RKO (cell line): ENCODE measurements around the gene HECTD4.
A peak's percentile ranks its signal among the peaks of the same experiment; 100 is the strongest.
"Not testable (repeated sequence)": the region's sequence is repeated elsewhere in the genome, so short reads cannot be mapped to it uniquely, and the experiment has no call there.

Source experiments
- DNase-seq: peaks from one replicate; pipeline ENCODE4 v3.0.0-alpha.2; 2016; ENCODE audit warnings: low spot score

HECTD4 gene

DNA sequence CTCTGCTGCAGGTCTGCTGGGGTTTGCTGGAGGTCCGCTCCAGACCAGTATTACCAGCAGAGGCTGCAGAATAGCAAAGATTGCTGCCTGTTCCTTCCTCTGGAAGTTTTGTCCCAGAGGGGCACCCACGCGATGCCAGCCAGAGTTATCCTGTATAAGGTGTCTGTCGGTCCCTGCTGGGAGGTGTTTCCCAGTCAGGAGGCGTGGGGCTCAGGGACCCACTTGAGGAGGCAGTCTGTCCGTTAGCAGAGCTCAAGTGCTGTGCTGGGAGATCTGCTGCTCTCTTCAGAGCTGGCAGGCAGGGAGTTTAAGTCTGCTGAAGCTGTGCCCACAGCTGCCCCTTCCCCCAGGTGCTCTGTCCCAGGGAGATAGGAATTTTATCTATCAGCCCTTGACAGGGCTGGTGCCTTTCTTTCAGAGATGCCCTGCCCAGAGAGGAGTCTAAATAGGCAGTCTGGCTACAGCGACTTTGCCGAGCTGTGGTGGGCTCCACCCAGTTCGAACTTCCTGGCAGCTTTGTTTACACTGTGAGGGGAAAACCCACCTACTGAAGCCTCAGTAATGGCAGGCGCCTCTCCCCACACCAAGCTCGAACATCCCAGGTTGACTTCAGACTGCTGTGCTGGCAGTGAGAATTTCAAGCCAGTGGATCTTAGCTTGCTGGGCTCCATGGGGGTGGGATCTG is 223.6 kb downstream of the HECTD4 start:
- not testable (repeated sequence) for DNase-seq

DNA sequence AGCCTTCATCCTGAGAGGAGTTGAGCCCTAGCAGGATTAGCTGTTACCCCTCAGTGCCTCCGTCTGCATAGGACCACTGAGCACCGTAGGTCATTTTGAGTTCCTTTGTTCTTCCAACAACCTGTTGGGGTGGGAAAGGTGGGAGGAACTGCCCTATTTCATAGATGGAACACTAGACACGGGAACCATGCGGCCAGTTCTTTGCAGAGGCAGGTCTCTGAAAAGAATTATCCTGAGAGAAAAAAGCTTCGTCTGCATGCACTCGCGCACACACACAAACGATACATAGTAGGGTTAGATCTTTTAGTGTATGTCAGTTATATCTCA is 228.4 kb downstream of the HECTD4 start:
- no peak for DNase-seq

DNA sequence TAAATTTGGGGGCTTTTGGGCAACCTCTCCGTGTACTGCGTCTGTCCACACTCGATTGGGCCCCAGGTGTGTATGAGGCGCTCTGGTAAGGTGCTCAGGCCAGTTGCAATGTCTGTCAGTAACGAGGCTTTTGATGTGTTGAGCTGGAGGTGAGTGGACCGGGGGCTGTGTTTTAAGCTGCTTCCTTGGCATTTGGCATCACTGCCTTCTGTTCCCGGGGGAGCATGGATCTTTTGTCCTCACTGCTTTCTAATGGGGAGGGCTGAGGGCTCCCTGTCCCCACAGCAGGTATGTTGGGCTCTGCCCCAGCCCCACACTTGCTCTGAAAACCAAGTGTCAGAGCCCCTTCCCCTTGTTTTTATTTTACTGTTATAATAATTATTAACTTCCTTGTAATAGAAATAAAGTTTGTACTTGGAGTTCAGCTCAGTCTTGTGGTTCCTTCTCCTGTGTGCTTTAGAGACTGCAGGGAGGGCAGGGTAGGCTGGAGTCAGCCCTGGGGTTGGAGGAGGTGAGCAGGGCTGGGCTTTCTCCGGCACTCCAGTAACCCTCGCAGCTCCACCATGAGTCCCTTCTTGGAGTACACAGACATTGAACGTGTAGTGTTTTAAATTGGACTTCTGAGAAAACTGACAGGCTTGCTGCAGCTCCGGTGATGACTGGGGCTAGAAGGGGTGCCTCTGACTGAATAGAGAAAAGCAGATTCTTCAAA is 228.9 kb downstream of the HECTD4 start:
- no peak for DNase-seq

DNA sequence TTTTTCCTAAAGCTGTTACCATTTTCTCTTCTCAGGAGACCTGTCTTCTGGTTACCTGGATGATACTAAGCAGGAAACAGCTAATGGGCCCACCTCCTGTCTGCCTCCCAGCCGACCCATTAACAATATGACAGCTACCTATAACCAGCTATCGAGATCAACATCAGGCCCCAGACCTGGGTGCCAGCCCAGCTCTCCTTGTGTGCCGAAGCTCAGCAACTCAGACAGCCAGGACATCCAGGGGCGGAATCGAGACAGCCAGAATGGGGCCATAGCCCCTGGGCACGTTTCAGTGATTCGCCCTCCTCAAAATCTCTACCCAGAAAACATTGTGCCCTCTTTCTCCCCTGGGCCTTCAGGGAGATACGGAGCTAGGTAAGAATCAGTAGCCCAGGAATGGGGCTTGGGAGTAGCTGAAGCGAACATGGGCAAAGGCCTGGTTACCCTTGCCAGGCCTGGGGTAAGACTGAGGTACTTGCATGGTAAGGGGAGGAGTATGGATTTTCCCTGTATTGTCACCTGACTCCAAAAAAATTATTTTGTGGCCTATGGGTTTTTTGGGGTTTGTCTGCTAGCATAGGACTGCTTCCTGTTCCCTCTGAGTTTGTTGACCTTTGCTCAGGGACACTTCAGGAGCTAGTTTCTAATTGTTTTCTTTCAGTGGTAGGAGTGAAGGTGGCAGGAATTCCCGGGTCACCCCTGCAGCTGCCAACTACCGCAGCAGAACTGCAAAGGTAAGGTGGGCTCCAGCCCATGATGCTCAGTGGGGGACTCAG is 230.3 kb downstream of the HECTD4 start:
- no peak for DNase-seq

DNA sequence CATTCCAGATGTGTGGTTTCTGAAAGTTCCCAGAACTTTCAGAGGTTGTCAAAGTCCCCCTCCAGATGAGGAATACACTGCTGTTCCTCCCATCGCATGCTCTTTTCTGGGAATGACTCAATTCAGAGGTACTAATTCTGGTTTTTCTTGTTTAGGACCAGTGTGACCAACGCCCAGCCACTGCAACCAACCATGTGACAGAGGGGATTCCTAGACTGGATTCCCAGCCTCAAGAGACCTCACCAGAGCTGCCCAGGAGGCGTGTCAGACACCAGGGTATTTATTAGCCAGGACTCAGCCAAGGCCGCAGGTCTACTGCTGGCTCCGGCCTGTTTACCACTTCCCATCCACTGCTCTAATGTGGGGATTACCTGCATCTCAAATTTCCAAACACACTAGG is 232.6 kb downstream of the HECTD4 start:
- DNase-seq, result no peak

DNA sequence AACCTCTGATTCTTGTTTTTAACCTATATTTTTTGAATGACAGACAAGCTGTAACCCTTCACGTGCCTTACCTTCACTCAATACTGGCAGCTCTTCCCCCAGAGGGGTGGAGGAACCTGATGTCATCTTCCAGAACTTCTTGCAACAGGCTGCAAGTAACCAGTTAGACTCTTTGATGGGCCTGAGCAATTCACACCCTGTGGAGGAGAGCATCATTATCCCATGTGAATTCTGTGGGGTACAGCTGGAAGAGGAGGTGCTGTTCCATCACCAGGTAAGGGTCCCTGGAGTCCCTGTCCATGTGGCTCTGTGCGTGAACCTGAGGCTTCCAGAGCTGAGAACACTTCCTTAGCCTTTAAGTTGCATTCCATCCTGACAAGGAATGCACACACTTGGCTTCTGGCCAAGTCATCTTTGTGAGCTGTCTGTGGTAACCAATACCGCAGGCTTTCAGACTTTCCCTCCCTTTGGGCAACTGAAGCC is 234.2 kb downstream of the HECTD4 start:
- no peak for DNase-seq

DNA sequence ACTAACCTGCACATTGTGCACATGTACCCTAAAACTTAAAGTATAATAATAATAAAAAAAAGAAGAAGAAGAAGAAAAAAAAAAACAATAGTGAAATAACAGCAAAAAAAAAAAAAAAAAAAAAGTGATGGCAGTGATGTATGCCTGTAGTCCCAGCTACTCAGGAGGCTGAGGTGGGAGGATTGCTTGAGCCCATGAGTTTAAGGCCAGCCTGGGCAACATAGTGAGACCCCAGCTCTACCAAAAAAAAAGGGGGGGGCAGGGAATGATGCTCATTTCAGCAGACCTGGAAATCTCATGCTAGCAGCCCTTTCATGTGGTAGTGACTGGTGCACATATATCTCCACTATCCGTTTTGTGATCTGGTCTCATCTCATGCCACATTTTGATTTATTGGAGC is 236.1 kb downstream of the HECTD4 start:
- no peak for DNase-seq

DNA sequence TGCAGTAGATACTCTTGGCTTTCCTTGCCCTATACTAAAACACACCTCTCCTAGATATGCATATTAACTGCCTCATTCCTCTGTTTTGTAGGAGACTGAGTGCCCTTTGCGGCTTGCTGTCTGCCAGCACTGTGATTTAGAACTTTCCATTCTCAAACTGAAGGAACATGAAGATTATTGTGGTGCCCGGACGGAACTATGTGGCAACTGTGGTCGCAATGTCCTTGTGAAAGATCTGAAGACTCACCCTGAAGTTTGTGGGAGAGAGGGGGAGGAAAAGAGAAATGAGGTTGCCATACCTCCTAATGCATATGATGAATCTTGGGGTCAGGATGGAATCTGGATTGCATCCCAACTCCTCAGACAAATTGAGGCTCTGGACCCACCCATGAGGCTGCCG is 241.5 kb downstream of the HECTD4 start:
- DNase-seq, result no peak

DNA sequence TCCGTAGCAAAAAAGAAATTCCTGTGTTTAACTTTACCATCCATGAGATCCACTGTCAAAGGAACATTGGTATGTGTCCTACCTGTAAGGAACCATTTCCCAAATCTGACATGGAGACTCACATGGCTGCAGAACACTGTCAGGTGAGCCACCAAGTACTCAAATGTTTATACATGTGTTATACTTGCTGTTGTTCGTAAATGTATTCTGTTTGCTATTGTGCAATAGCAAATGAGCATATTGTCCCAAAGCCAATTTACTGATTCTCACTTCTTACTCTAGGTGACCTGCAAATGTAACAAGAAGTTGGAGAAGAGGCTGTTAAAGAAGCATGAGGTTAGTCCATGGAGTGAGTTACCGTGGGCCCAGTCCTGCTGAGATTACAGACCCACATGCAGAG is 247.5 kb downstream of the HECTD4 start:
- no peak for DNase-seq

DNA sequence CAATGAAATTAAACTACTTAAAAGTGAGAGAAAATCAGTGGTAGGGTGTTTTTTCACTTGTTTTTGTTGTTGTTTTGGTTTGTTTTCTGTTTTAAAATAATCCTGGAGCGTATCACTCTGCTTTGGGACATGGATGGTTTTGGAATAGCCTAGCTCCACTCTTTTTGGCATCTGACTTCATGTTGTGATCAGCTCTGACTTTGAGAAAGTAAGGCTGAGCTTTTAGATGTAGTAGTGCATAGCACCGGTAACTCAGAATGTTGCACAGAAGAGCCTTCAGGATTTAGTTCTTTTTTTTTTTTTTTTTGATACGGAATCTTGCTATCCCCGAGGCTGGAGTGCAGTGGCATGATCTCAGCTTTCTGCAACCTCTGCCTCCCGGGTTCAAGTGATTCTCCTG is 248.8 kb downstream of the HECTD4 start:
- no peak for DNase-seq

DNA sequence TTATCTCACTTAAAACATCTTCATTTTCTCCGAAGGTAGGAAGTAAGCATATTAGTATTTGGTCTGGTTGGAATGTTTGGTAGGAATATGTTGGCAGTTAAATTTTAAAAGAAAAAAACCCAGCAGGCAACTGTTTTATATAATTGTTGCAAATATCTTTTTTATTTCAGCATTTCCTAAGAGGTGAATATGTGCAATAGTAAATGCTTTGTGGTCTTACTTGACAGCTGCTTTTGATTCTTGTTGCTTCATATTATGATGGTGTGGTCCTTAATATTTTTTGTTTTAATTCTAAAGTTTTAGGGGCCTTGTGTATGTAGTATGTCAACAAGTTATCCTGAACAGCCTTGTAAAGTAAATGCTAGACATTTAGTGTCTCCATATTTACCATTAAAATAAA is 250.5 kb downstream of the HECTD4 start:
- no peak for DNase-seq

DNA sequence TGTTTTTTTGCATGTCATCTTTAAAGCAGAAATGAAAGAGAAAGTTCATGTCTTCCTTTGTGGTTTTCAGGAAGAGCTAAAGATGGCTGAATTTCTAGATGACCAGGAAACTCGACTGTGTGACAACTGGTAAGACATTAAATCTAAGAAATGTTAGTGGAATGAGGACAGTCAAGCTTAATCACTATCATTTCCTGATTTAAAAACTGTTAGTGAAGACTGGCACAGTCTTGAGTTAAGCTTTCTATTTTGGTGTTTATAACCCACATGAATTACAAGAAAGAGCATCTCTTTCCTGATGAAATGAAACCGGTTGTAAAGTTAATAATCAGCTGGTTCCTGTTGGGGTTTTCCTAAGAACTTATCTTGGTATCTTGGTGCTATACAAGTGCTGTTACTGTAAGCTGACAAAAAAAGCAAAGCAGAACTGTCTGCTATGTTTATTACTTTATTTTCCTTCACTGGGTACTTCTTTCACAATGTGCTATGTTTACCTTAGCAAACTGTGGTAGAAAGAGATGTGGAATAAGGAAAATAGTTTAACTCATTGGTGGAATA is 251.7 kb downstream of the HECTD4 start:
- DNase-seq, result no peak

DNA sequence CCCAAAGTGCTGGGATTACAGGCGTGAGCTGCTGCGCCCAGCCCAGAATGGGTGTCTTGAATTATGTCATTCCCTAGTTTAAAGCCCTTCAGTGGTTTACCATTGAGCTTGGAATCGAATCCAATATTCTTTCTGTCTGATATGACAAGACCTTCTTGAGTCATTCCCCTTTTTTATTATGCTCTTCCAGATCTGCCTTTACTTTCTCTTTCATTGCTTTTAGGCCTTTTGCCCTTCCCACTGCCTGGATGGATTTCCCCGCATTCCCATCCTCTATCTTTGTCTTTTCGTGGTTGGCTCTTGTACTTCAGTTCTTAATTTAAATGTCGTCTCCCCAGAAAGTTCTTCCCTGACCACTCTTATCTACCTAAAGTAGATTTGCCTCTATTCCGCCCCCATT is 255.3 kb downstream of the HECTD4 start:
- no peak for DNase-seq

DNA sequence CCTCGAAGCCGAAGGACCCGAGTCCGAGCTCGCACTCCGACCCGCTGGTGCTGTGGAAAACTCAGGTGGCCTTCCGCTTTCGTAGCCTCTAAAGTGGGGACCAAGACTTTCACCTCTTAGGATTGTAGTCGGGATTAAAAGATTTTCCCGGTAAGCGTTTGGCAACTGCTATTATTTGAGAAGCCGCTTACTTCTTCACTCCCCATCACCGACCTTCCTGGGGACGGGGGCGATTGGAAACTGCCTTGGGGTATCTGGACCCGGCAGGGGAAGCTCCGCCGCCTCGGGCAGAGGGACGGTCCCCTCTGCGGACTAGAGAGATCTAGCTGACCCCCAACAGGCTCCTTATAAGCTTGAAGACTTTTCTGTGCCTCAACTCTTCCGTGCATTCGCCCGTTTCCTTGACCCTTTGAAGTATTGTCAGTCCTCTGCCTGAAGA is 256.2 kb downstream of the HECTD4 start:
- no peak for DNase-seq

DNA sequence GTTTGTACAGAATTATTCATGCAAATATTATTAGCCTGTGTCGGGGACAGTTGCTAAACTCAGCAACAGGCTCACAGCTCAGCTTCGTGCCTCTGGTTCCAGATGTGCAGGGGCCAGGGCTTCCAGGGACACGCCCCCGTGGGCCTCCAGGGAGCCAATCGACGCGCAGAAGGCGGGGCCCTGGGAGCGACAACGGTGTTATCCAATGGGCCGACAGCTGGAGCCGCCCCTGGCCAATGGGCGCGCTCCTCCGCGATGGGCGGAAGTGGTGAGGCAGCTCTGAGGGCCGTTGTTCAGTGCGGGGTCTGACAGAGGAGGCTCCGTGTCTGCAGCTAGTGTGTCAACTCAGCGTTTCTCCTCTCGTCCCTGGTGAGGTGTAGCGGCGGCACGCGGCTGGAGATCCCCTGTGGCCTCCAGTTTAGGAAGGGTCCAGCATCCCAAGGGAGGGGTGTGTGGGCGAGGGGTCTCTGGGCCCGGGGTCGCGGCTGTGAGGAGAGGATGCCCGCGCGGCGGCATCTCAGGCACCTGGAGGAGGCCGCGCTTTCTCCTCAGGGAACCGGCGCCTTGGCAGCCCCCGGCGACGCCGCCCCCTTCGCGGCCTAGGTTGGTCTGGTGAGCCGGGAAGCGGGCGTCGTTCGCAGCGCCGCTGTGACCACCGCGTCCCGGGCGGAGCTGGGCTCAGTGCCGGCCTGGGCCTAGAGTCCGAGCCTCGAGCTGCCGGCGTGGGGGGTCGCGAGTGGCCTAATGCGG is 256.8 kb downstream of the HECTD4 start, which contains the start of gene TRAFD1:
Gene TRAFD1 (plus strand): TSS at position 311 of the 750 bp plus-strand sequence. CDS start 4,963 bp downstream, outside the sequence.
- DNase-seq, result peak; percentile 98

DNA sequence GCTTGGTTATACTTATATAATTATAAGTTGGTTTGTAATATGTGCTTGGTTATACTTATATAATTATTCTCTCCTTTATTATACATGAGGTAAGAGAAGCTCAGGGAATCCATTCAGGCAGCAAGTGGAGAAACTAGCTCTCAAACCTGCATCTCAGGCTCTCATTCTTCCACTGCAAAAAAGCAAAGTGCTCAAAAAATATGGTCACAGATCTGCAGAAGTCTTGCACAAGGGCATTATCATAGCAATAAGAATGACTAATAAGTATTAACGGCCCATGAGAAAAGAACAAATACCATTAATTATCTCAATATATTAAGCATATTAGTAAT is 257.3 kb downstream of the HECTD4 start:
- no peak for DNase-seq

DNA sequence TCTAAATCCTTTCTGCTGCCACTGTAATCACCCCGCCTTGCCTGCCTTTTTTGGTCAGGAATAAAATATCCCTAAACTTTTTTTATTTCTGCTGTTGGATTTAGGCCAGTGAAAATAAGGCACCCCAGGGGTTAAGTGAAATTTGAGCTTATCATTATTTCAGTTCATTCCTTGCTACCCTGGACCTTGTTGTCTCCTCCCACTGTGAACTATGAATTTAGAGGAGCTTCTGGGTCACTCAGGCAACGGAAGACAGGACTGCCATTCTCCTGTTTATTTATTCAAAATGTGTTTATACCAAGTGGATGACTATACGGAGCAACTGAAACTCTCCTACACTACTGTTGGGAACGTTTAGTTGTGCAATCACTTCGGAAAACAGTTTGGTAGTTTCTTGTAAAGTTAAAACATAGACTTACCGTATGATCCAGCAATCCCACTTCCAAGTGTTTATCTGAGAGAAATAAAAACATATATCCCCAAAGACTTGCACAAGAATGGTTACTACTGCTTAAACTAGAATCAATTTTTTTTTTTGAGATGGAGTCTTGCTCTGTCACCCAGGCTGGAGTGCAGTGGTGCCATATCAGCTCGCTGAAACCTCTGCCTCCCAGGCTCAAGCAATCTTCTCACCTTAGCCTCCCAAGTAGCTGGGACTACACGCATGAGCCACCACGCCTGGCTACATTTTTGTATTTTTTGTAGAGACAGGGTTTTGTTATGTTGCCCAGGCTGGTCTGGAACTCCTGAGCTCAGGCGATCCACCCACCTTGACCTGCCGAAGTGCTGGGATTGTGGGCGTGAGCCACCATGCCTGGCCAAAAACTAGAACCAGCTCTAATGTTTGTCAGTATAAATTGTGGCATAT is 259.2 kb downstream of the HECTD4 start:
- DNase-seq, result no peak

DNA sequence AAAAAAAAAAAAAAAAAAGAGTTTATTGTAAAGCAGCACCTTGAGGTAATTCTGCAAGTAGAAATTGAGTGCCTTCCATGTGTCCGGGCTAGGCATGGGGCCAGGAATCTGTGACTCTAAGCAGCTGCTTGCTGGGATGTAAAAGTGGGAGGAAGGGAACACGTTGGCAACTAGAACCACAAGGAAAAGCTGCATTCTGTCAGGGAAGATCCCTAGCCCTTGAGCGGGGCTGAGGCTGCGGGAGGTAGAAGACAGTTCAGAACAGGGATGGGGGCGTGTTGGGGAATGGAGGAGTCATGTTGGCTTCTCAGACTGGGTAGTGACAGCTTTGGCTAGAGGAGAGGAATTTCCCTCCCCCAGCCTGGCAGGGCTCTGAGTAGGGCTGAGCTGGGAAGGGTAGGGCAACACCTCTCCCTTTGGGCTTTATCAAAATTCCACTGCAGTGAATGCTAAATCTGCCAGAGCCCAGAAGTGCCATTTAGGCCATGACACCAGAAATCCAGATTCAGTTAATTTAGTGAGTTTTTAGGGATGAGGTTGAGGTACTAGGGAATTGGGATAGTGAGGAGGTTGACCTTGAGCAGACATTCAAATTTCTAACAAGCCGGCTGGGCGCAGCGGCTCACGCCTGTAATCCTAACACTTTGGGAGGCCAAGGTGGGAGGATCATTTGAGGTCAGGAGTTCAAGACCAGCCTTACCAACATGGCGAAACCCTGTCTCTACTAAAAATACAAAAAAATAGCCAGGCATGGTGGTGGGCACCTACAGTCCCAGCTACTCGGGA is 260.3 kb downstream of the HECTD4 start:
- DNase-seq, result no peak

DNA sequence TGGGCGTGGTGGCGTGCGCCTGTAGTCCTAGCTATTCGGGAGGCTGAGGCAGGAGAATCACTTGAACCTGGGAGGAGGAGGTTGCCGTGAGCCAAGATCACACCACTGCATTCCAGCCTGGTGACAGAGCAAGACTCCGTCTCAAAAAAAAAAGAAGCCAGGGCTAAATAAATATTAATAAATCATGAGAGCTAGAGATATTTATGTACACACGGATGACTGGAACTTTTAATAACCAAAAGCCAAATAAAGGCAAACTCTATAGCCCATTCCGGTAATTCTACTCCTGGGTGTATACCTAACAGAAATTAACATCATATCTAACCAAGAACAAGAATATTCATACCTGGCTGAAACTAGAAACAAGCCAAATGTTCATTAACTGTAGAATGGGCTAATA is 264.5 kb downstream of the HECTD4 start:
- DNase-seq, result no peak
